Left lung (tissue), 10 donors: ENCODE measurements around the gene APOM. TPM values are rescaled to one million over a fixed set of nuclear protein-coding genes. Genes with fewer than 3 reads are reported as not detected.

Experiments used
- ATAC-seq: fragments of 200-7000 bp; cut with Tn5 transposase; one replicate; pipeline ENCODE4 v1.9.1; 2020; ENCODE audit warnings: moderate library complexity
- DNase-seq, 4 donors: peaks; one replicate each; pipeline ENCODE4 v3.0.0-alpha.2; 2013 to 2020
- H3K27ac ChIP-seq, 2 donors: fragments of 200-600 bp; sonication (generic) in 1 of 2; one replicate each; pipeline versions ENCODE4 v1.5.0 to v1.8.0; 2020 to 2021
- H3K27me3 ChIP-seq, 2 donors: fragments of 200-600 bp; sonication (generic) in 1 of 2; one replicate each; pipeline versions ENCODE4 v1.5.0 to v1.8.0; 2020 to 2021
- H3K36me3 ChIP-seq, 2 donors: fragments of 200-600 bp; sonication (generic) in 1 of 2; one replicate each; pipeline versions ENCODE4 v1.5.0 to v1.8.0; 2020 to 2021
- H3K4me1 ChIP-seq, 2 donors: fragments of 200-600 bp; one replicate each; pipeline ENCODE4 v1.8.0; 2021
- H3K4me3 ChIP-seq, 2 donors: fragments of 200-600 bp; sonication (generic) in 1 of 2; one replicate each; pipeline versions ENCODE4 v1.5.0 to v1.8.0; 2020 to 2021; ENCODE audit warnings: mild to moderate bottlenecking in 1 of 2
- H3K9me3 ChIP-seq, 2 donors: fragments of 200-600 bp; sonication (generic) in 1 of 2; one replicate each; pipeline versions ENCODE4 v1.5.0 to v1.8.0; 2020 to 2021
- intact Hi-C, 2 donors: fragments of 100-400 bp; cut with DNase I; formaldehyde crosslinking; loops; one replicate each; pipeline versions ENCODE4 v1.11.2 to v1.14.2; 2022
- polyA plus RNA-seq, 6 donors: library from polyadenylated mRNA; unstranded; fragments of 120-200 nt; gene quantifications; one replicate each; pipeline ENCODE4 v1.2.1, GENCODE V29; 2013; ENCODE audit not compliant: insufficient read length in 6 of 6
- total RNA-seq, 2 donors: library from RNA; stranded (reverse); fragmentation: NEBNext Ultra II Directional; extraction: Animal tissue kit (Norgen Biotek cat#: 25700); gene quantifications; one replicate each; pipeline ENCODE4 v1.2.1, GENCODE V29; 2021
- TF ChIP-seq, protein P1 (sequence below), 2 donors: fragments of 200-600 bp; sonication (generic) in 1 of 2; IDR thresholded peaks; one replicate each; pipeline versions ENCODE4 v1.5.0 to v1.8.0; 2021; ENCODE audit warnings: antibody characterized with exemption in 2 of 2
- donor health status: DM: no; HTN: yes; CAD: no.
- donor health status: DM: no; HTN: no; CAD: no.

The APOM gene
- total and polyA plus RNA-seq, 8 donors: 1.0 to 8.0 (median 5.5) TPM

- intact Hi-C loops: no loop called here
- no peaks in the 10 kb centered on the region for H3K9me3 ChIP-seq
- H3K27me3 ChIP-seq: no peaks in the 10 kb centered on the region
- ATAC-seq: peak; percentile 68
- H3K4me1 ChIP-seq: peaks cover 0 to 29% of the 10 kb centered on the region in 2 donors
- H3K4me3 ChIP-seq: peak overlapping the region in 1 of 2 donors; percentile 51
- H3K36me3 ChIP-seq: no peaks in the 10 kb centered on the region
- TF ChIP-seq, protein P1, sequence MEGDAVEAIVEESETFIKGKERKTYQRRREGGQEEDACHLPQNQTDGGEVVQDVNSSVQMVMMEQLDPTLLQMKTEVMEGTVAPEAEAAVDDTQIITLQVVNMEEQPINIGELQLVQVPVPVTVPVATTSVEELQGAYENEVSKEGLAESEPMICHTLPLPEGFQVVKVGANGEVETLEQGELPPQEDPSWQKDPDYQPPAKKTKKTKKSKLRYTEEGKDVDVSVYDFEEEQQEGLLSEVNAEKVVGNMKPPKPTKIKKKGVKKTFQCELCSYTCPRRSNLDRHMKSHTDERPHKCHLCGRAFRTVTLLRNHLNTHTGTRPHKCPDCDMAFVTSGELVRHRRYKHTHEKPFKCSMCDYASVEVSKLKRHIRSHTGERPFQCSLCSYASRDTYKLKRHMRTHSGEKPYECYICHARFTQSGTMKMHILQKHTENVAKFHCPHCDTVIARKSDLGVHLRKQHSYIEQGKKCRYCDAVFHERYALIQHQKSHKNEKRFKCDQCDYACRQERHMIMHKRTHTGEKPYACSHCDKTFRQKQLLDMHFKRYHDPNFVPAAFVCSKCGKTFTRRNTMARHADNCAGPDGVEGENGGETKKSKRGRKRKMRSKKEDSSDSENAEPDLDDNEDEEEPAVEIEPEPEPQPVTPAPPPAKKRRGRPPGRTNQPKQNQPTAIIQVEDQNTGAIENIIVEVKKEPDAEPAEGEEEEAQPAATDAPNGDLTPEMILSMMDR (IDR thresholded peaks at IDR 0.05): no peak
- DNase-seq: peak in 1 of 4 donors; percentile 55
- peak overlapping the region; percentile 26 to 89 for H3K27ac ChIP-seq
Measured at GRCh38 chr6:31614075-31614619, 41.5 kb upstream of the APOM start.

DNA sequence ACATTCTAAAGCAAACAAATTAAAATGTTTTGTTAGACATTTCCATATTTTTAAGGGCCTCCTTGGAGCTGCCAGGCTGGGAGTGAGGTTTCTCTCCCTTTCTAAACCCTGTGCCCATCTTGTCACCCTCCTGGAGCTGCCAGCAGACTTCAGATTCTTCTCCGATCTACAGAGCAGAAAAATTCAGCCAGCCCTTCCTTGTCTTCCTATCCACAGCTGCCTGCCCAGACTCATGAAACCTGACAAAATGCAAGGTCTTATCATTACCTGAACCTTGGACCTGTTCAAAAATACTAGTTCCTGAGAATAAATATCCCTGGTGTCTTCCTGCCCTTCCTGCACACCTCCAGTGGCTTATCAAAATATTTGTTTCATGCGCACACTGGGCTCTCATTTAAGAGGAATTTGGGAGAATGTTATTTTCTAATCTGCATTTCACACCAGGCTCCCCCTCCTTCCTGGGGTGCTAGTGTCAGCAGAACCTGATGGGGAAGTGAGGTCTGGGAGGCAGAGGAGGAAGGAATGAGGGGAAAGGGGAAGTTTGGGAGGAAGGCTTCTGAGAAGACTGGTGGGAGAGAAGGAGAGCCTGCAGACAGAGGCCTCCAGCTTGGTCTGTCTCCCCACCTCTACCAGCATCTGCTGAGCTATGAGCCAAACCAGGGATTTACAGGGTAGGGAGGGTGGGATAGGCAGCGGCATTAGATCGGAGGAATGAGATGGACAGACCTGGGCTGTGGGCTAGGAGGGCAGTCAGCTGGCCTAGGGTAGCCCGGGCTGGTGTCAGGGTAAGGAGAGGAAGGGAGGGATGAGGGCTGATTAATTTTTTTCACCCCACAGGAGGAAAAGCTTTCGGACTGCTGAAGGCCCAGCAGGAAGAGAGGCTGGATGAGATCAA, 40.8 kb upstream of the APOM start, which contains the start of gene AIF1:
AIF1 (plus strand) TSS at position 551 of the 895 bp plus-strand sequence; CDS start at position 647, 96 bp downstream.
- intact Hi-C loops: no loop called here
- peak in 1 of 4 donors; percentile 55 for DNase-seq
- H3K36me3 ChIP-seq: no peaks in the 10 kb centered on the region
- H3K27me3 ChIP-seq: no peaks in the 10 kb centered on the region
- H3K9me3 ChIP-seq: no peaks in the 10 kb centered on the region
- ATAC-seq: peak; percentile 19
- TF ChIP-seq, protein P1 (IDR thresholded peaks at IDR 0.05): no peak
- H3K4me1 ChIP-seq: peaks cover 0 to 35% of the 10 kb centered on the region in 2 donors
- peak within 1 kb of the TSS in 1 of 2 donors; percentile 51 for H3K4me3 ChIP-seq
- H3K27ac ChIP-seq: peak within 1 kb of the TSS; percentile 26 to 89

DNA sequence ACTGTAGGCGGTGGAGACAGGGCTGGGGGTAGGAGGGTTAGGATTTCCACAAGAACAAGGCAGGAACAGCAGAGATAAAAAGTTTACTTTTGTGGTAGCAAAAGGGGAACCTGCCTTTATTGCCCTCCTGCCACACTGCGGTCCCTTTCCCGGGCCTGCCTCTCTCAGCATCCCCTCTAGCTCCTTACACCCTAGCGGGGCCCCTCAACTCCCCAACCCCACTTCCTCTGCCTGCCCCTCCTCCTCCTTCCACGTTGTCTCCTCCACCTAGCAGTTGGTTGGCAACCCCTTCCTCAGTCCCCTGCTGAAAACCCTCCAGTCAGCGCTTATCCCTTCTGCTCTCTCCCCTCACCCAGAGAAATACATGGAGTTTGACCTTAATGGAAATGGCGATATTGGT, 39.9 kb upstream of the APOM start:
- intact Hi-C loops: no loop called here
- H3K4me3 ChIP-seq: peak overlapping the region in 1 of 2 donors; percentile 51
- peaks cover 0 to 35% of the 10 kb centered on the region in 2 donors for H3K4me1 ChIP-seq
- ATAC-seq (no peak), DNase-seq (peak in 1 of 4 donors; percentile 84)
- TF ChIP-seq, protein P1 (IDR thresholded peaks at IDR 0.05): no peak
- H3K9me3 ChIP-seq: no peaks in the 10 kb centered on the region
- no peaks in the 10 kb centered on the region for H3K36me3 ChIP-seq
- H3K27ac ChIP-seq: peak overlapping the region; percentile 13 to 89
- no peaks in the 10 kb centered on the region for H3K27me3 ChIP-seq

DNA sequence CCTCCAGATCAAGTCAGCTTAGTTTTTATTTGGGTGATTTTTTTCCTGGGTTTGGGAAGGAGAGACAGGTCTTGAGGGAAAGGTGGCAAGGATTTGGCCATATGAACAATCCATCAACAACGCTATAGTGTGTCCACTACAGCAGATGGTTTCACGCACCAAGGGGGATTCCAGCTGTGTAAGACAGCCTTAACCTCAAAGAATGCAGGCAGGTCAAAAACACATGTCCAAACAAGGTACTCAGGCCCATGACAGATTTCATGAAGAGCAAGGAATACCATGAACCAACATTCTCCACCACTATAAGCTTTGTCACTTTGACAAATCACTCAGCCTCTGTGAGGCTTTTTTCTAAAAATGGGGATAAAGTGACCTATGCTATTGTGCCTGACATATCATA, 38.7 kb upstream of the APOM start:
- H3K36me3 ChIP-seq: no peaks in the 10 kb centered on the region
- H3K4me1 ChIP-seq: peaks cover 7 to 44% of the 10 kb centered on the region in 2 donors
- ATAC-seq (no peak), DNase-seq (no peak)
- H3K27ac ChIP-seq: no peak overlapping the region
- H3K9me3 ChIP-seq: no peaks in the 10 kb centered on the region
- H3K27me3 ChIP-seq: no peaks in the 10 kb centered on the region
- peak overlapping the region in 1 of 2 donors; percentile 51 for H3K4me3 ChIP-seq
- intact Hi-C loops: no loop called here
- TF ChIP-seq, protein P1 (IDR thresholded peaks at IDR 0.05): no peak
